GM23338 (cell line): ENCODE data around the gene GRXCR2.

Experiments
- EZH2 ChIP-seq: fragments of 200-600 bp; sonication (generic); IDR thresholded peaks from one replicate; pipeline ENCODE4 v1.8.0; 2017; ENCODE audit warnings: antibody characterized with exemption, mild to moderate bottlenecking, low read depth; ENCODE audit not compliant: unreplicated experiment
- EZH2phosphoT487 ChIP-seq: fragments of 200-600 bp; sonication (generic); IDR thresholded peaks from one replicate; pipeline ENCODE4 v1.8.1; 2018; ENCODE audit warnings: antibody characterized with exemption; ENCODE audit not compliant: unreplicated experiment
- ZNF331 ChIP-seq: fragments of 250-450 bp; sonication (Bioruptor Pico); IDR thresholded peaks from 2 replicates; pipeline ENCODE4 v1.5.0; 2020; ENCODE audit warnings: low read depth, mild to moderate bottlenecking, moderate library complexity
- TF ChIP-seq, protein P1 (sequence below): IDR thresholded peaks from one replicate; pipeline ENCODE4 v1.6.1; 2018; ENCODE audit warnings: antibody characterized with exemption; ENCODE audit not compliant: unreplicated experiment
- TF ChIP-seq, protein P2 (sequence below), 2 experiments: fragments of 200-600 bp in 1 of 2; sonication (generic) in 1 of 2; conservative IDR thresholded peaks; 2 replicates each; pipeline versions ENCODE4 v1.5.1 to v1.6.1; 2016 to 2017; ENCODE audit warnings: antibody characterized with exemption in 2 of 2, low read depth in 2 of 2, mild to moderate bottlenecking in 2 of 2, moderate library complexity in 1 of 2

DNA sequence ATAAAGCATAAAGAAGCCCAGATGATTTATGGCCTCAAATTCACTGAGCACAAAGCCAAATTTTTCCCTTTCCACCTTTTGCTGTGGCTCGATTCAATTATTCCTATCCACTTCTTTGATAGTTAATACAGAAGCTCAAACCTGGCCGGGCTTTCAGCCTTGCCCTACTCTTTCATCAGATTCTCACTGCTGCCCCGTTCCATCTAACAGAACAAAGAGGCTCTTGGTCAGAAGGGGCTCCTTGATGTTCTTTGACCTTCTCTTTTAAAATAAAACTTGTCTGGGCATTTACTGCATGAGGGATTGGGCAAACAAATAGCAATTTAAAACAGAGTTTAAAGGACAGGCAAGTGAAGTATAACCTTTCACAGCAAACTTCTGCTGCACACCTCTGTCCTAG is 9.8 kb downstream of the GRXCR2 start:
- TF ChIP-seq EZH2phosphoT487 (no peak), EZH2 (no peak), ZNF331 (CRISPR knock-in tag) (no peak)
- TF ChIP-seq, protein P1, sequence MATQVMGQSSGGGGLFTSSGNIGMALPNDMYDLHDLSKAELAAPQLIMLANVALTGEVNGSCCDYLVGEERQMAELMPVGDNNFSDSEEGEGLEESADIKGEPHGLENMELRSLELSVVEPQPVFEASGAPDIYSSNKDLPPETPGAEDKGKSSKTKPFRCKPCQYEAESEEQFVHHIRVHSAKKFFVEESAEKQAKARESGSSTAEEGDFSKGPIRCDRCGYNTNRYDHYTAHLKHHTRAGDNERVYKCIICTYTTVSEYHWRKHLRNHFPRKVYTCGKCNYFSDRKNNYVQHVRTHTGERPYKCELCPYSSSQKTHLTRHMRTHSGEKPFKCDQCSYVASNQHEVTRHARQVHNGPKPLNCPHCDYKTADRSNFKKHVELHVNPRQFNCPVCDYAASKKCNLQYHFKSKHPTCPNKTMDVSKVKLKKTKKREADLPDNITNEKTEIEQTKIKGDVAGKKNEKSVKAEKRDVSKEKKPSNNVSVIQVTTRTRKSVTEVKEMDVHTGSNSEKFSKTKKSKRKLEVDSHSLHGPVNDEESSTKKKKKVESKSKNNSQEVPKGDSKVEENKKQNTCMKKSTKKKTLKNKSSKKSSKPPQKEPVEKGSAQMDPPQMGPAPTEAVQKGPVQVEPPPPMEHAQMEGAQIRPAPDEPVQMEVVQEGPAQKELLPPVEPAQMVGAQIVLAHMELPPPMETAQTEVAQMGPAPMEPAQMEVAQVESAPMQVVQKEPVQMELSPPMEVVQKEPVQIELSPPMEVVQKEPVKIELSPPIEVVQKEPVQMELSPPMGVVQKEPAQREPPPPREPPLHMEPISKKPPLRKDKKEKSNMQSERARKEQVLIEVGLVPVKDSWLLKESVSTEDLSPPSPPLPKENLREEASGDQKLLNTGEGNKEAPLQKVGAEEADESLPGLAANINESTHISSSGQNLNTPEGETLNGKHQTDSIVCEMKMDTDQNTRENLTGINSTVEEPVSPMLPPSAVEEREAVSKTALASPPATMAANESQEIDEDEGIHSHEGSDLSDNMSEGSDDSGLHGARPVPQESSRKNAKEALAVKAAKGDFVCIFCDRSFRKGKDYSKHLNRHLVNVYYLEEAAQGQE, result no peak
- TF ChIP-seq, protein P2, sequence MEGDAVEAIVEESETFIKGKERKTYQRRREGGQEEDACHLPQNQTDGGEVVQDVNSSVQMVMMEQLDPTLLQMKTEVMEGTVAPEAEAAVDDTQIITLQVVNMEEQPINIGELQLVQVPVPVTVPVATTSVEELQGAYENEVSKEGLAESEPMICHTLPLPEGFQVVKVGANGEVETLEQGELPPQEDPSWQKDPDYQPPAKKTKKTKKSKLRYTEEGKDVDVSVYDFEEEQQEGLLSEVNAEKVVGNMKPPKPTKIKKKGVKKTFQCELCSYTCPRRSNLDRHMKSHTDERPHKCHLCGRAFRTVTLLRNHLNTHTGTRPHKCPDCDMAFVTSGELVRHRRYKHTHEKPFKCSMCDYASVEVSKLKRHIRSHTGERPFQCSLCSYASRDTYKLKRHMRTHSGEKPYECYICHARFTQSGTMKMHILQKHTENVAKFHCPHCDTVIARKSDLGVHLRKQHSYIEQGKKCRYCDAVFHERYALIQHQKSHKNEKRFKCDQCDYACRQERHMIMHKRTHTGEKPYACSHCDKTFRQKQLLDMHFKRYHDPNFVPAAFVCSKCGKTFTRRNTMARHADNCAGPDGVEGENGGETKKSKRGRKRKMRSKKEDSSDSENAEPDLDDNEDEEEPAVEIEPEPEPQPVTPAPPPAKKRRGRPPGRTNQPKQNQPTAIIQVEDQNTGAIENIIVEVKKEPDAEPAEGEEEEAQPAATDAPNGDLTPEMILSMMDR (conservative IDR thresholded peaks at IDR 0.05; ENCODE audit: low read depth in 2 of 2), result no peak
